Mesothelial cell of epicardium (in vitro differentiated cells): Measurements from ENCODE around the gene OR5AR1. TPM values are rescaled to one million over a fixed set of nuclear protein-coding genes. Genes with fewer than 3 reads are reported as not detected.
"Not testable (repeated sequence)": the region's sequence is repeated elsewhere in the genome, so short reads cannot be mapped to it uniquely, and the experiment has no call there.

Experiments used
- DNase-seq, 2 experiments: peaks; one replicate each; pipeline ENCODE4 v3.0.0; 2021; ENCODE audit warnings: low spot score in 2 of 2; ENCODE audit not compliant: unreplicated experiment in 2 of 2
- H3K27ac Mint-ChIP-seq: 2 replicates; pipeline ENCODE4 v1.8.0; 2021; ENCODE audit warnings: mixed read lengths
- H3K27me3 Mint-ChIP-seq: 2 replicates; pipeline ENCODE4 v1.8.0; 2021; ENCODE audit warnings: low read depth, mixed read lengths
- H3K36me3 Mint-ChIP-seq: 2 replicates; pipeline ENCODE4 v1.8.0; 2021; ENCODE audit warnings: mixed read lengths
- H3K4me1 Mint-ChIP-seq: 2 replicates; pipeline ENCODE4 v1.8.0; 2021; ENCODE audit warnings: mixed read lengths
- H3K4me3 Mint-ChIP-seq: 2 replicates; pipeline ENCODE4 v1.8.0; 2021; ENCODE audit warnings: mild to moderate bottlenecking, moderate library complexity, mixed read lengths
- H3K9me3 Mint-ChIP-seq: 2 replicates; pipeline ENCODE4 v1.8.0; 2021; ENCODE audit warnings: mixed read lengths
- total RNA-seq: library from RNA; stranded (reverse); gene quantifications from 3 replicates; pipeline ENCODE4 v1.2.1, GENCODE V29; 2021
- TF ChIP-seq, protein P1 (sequence below): fragments of 200-600 bp; sonication (generic); IDR thresholded peaks from one replicate; pipeline ENCODE4 v1.5.0; 2021; ENCODE audit warnings: antibody characterized with exemption; ENCODE audit not compliant: unreplicated experiment

The OR5AR1 gene
- total RNA-seq, 1 donor from 2014 or later: not detected

DNA sequence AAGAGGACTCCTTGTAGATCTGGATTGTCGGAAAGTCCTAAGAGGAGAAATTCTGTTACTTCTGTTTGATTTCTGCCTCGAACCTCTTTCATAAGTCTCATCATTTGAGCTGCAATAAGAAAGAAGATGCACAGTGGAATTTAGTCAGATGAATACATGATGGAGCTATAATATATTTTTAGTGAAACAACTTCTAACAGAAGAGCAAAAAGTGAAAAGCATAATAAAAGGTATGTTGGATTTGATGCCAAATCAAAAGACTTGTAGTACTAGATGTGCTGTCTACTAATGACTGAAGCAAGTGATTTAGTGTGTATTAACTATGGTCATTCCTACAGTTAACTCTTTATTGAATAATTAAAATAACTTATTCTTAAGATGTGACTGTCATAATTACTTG, 21.1 kb upstream of the OR5AR1 start, which contains the start of gene OR5AP2:
TSS of gene OR5AP2 (minus strand) at position 101 of the 400 bp plus-strand sequence. CDS start at position 101, 0 bp downstream.
- no peaks in the 10 kb centered on the region for H3K36me3 Mint-ChIP-seq
- H3K9me3 Mint-ChIP-seq: peaks cover 7% of the 10 kb centered on the region
- no peak within 1 kb of the TSS for H3K27ac Mint-ChIP-seq
- no peaks in the 10 kb centered on the region for H3K27me3 Mint-ChIP-seq
- TF ChIP-seq, protein P1, sequence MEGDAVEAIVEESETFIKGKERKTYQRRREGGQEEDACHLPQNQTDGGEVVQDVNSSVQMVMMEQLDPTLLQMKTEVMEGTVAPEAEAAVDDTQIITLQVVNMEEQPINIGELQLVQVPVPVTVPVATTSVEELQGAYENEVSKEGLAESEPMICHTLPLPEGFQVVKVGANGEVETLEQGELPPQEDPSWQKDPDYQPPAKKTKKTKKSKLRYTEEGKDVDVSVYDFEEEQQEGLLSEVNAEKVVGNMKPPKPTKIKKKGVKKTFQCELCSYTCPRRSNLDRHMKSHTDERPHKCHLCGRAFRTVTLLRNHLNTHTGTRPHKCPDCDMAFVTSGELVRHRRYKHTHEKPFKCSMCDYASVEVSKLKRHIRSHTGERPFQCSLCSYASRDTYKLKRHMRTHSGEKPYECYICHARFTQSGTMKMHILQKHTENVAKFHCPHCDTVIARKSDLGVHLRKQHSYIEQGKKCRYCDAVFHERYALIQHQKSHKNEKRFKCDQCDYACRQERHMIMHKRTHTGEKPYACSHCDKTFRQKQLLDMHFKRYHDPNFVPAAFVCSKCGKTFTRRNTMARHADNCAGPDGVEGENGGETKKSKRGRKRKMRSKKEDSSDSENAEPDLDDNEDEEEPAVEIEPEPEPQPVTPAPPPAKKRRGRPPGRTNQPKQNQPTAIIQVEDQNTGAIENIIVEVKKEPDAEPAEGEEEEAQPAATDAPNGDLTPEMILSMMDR: no peak
- no peak for DNase-seq
- no peak within 1 kb of the TSS for H3K4me3 Mint-ChIP-seq
- H3K4me1 Mint-ChIP-seq: no peaks in the 10 kb centered on the region

DNA sequence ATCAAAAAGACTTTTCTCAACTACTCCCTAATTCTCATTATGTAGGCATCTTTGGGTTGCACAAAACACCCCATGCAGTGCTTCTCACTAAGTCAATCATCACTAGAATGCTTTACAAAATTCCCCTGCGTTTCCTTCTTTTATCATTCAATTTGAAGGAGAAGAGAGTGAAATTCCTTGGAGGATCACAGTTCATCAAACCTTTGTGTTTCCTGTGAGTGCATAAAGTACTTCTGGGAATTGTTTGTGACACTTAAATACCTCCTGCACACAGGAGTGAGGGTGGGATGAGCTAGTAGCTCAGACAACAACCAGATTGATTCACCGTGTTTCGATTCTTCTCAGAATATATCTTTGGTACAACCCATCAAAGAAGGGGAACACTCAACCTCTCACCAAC, 3.7 kb upstream of the OR5AR1 start:
- TF ChIP-seq, protein P1: no peak
- no peak for DNase-seq
- H3K9me3 Mint-ChIP-seq: peaks cover 5% of the 10 kb centered on the region
- H3K36me3 Mint-ChIP-seq: no peaks in the 10 kb centered on the region
- H3K4me3 Mint-ChIP-seq: no peak overlapping the region
- no peaks in the 10 kb centered on the region for H3K27me3 Mint-ChIP-seq
- H3K27ac Mint-ChIP-seq: no peak overlapping the region
- H3K4me1 Mint-ChIP-seq: no peaks in the 10 kb centered on the region

- Mint-ChIP-seq H3K4me3 (no peak overlapping the region), H3K9me3 (no peaks in the 10 kb centered on the region), H3K4me1 (no peaks in the 10 kb centered on the region), H3K27ac (no peak overlapping the region), H3K36me3 (no peaks in the 10 kb centered on the region), H3K27me3 (peaks cover 13% of the 10 kb centered on the region)
- DNase-seq: no peak
- TF ChIP-seq, protein P1: no peak
These were observed 7.5 kb downstream of the OR5AR1 start for GRCh38 chr11:56670984-56671383.

GRCh38 chr11:56688554-56689100, 25.1 kb downstream of the OR5AR1 start:
- no peaks in the 10 kb centered on the region for H3K4me1 Mint-ChIP-seq
- H3K27me3 Mint-ChIP-seq: peaks cover 2% of the 10 kb centered on the region

DNA sequence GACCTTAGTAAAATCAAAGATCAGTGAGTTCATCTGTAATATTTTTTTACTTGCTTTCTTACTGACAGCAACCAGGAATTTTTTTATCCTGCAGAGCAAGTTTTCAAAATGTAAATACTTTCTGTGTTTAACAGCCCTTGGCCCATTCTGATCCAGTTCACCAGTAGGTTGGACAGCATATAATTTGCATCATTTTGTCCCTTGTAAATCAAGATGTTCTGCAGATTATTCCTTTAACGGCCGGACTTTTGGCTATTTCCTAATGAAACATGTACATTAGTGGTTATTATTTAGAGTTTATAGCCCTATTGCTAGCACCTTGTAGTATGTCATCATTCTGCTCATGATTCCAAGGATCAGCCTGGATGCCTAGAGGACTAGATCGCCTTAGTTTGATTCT, 27.7 kb downstream of the OR5AR1 start:
- not testable (repeated sequence) for DNase-seq, H3K27me3 Mint-ChIP-seq, H3K4me1 Mint-ChIP-seq, H3K27ac Mint-ChIP-seq, H3K36me3 Mint-ChIP-seq, H3K9me3 Mint-ChIP-seq, H3K4me3 Mint-ChIP-seq

More at GRCh38 chr11:56688554-56689100, 25.1 kb downstream of the OR5AR1 start:
- no peak overlapping the region for H3K4me3 Mint-ChIP-seq
- no peak for DNase-seq
- H3K36me3 Mint-ChIP-seq: no peaks in the 10 kb centered on the region
- no peaks in the 10 kb centered on the region for H3K9me3 Mint-ChIP-seq
- TF ChIP-seq, protein P1: no peak
- no peak overlapping the region for H3K27ac Mint-ChIP-seq

DNA sequence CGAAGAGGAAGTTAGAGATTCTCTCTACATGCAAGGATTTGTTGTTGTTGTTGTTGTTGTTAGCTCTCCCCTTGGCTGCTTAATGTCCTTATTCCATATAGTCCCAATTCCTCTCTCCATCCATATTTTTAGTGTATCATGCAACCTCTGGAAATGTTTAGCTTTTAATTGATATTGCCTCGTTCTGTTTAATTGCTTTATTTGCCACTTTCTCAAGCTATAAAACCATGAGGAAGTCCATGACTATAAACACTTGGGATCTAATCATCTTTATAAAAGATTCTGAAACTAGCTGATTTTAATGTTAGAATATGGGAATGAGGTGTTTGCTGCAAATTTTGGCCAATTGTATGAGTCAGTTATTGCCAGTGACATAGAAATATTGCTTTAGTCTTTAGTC, 29.9 kb downstream of the OR5AR1 start:
- Mint-ChIP-seq H3K27ac (no peak overlapping the region), H3K27me3 (peaks cover 4% of the 10 kb centered on the region), H3K9me3 (no peaks in the 10 kb centered on the region), H3K4me1 (no peaks in the 10 kb centered on the region), H3K4me3 (no peak overlapping the region), H3K36me3 (no peaks in the 10 kb centered on the region)
- TF ChIP-seq, protein P1: no peak
- DNase-seq: no peak
